Thoracic aorta (tissue), 2 donors: Measurements from ENCODE around the gene MPO. TPM values are rescaled to one million over a fixed set of nuclear protein-coding genes. Genes with fewer than 3 reads are reported as not detected.

Experiments
- ATAC-seq: fragments of 150-250 bp; one replicate; pipeline ENCODE4 v1.8.0; 2017; ENCODE audit warnings: low read depth; ENCODE audit not compliant: insufficient number of reproducible peaks, low FRiP score
- DNase-seq: peaks from one replicate; pipeline ENCODE4 v3.0.0-alpha.2; 2020; ENCODE audit warnings: low spot score
- H3K27ac ChIP-seq, 2 donors: fragments of 200-600 bp; sonication (generic); 1 replicate in 1 of 2; 2 replicates in 1 of 2; pipeline ENCODE4 v1.5.1; 2016; ENCODE audit warnings: mild to moderate bottlenecking in 2 of 2, moderate library complexity in 2 of 2
- H3K27me3 ChIP-seq: fragments of 200-600 bp; sonication (generic); replicated peaks from 2 replicates; pipeline ENCODE4 v1.6.0; 2016; ENCODE audit warnings: mild to moderate bottlenecking; ENCODE audit not compliant: insufficient read depth
- H3K36me3 ChIP-seq: fragments of 200-600 bp; sonication (generic); one replicate; pipeline ENCODE4 v1.5.1; 2016
- H3K4me1 ChIP-seq, 2 donors: fragments of 200-600 bp; sonication (generic); 1 replicate in 1 of 2; 2 replicates in 1 of 2; pipeline versions ENCODE4 v1.5.1 to v1.6.0; 2016; ENCODE audit warnings: low read depth in 2 of 2, mild to moderate bottlenecking in 1 of 2; ENCODE audit not compliant: control insufficient read depth in 1 of 2
- H3K4me3 ChIP-seq: fragments of 200-600 bp; sonication (generic); 2 replicates; pipeline ENCODE4 v1.5.1; 2016; ENCODE audit warnings: mild to moderate bottlenecking
- H3K9me3 ChIP-seq: fragments of 200-600 bp; sonication (generic); 2 replicates; pipeline ENCODE4 v1.5.1; 2016
- total RNA-seq, 2 donors: library from RNA; depleted of rRNA; stranded (reverse); fragments of >200 nt; gene quantifications; one replicate each; pipeline versions ENCODE4 v1.1.0 to v1.2.3, GENCODE V29; 2016
- TF ChIP-seq, protein P1 (sequence below): fragments of 200-600 bp; sonication (generic); IDR thresholded peaks from one replicate; pipeline ENCODE4 v1.5.1; 2019; ENCODE audit warnings: antibody characterized with exemption

MPO gene
- total RNA-seq, 2 donors from 2014 or later: 0.14 TPM; not detected in 1

DNA sequence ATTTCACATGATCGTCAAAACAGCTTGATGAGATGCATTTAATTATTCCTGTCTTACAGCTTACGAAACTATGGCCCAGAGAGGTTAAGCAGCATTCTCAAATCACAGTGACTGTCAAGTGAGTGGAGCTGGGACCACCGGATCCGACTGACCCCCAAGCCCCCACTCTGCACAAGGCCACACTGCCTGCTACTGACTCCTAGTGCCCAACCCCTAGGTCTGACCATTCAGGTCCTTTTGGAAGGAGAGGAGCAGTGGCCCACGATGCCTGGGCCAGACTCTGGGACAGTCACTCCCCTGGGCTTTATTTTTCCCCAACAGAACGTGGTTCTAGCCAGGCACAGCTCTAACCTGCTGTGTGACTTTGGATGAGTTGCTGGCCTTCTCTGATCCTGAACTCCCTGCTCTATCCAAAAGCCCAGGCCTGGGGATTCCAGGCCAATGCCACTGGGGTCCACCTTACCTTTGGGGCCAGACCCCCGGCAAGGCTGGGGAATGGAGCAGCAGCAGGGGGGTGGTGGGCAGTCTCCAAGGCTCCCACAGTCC lies 38.0 kb upstream of the MPO start:
- no peaks in the 10 kb centered on the region for H3K36me3 ChIP-seq
- no peak for DNase-seq
- TF ChIP-seq, protein P1, sequence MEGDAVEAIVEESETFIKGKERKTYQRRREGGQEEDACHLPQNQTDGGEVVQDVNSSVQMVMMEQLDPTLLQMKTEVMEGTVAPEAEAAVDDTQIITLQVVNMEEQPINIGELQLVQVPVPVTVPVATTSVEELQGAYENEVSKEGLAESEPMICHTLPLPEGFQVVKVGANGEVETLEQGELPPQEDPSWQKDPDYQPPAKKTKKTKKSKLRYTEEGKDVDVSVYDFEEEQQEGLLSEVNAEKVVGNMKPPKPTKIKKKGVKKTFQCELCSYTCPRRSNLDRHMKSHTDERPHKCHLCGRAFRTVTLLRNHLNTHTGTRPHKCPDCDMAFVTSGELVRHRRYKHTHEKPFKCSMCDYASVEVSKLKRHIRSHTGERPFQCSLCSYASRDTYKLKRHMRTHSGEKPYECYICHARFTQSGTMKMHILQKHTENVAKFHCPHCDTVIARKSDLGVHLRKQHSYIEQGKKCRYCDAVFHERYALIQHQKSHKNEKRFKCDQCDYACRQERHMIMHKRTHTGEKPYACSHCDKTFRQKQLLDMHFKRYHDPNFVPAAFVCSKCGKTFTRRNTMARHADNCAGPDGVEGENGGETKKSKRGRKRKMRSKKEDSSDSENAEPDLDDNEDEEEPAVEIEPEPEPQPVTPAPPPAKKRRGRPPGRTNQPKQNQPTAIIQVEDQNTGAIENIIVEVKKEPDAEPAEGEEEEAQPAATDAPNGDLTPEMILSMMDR: no peak

DNA sequence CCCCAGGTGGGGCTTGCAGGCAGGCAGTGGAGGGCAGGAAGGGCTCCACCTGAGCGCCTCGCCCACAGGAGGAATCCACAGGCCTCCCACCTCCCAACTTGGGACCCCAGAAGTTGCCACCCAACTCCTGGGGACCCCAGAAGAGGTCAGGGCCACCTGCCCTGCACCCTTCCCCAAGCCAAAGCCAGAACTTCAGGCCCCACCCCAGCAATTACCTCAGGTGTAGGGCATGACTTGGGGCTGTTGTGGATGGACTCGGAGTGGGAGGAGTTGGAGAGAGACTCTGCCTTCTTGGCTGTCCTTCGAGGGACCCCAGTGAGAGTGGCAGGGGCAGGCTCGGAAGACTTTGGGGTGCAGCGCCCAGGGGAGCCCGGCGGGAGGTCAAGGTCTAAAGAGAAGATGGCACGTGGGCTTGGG lies 37.3 kb upstream of the MPO start:
- ATAC-seq (no peak), DNase-seq (no peak)
- Histone ChIP-seq H3K9me3 (no peaks in the 10 kb centered on the region), H3K27me3 (no peaks in the 10 kb centered on the region), H3K27ac (no peak overlapping the region), H3K4me3 (no peak overlapping the region), H3K36me3 (no peaks in the 10 kb centered on the region), H3K4me1 (no peaks in the 10 kb centered on the region)
- TF ChIP-seq, protein P1: no peak

More for the DNA sequence above, 38.0 kb upstream of the MPO start:
- no peak overlapping the region for H3K27ac ChIP-seq
- ATAC-seq: no peak
- no peaks in the 10 kb centered on the region for H3K27me3 ChIP-seq
- H3K4me3 ChIP-seq: no peak overlapping the region
- peaks cover 0 to 6% of the 10 kb centered on the region in 2 donors for H3K4me1 ChIP-seq
- H3K9me3 ChIP-seq: no peaks in the 10 kb centered on the region

DNA sequence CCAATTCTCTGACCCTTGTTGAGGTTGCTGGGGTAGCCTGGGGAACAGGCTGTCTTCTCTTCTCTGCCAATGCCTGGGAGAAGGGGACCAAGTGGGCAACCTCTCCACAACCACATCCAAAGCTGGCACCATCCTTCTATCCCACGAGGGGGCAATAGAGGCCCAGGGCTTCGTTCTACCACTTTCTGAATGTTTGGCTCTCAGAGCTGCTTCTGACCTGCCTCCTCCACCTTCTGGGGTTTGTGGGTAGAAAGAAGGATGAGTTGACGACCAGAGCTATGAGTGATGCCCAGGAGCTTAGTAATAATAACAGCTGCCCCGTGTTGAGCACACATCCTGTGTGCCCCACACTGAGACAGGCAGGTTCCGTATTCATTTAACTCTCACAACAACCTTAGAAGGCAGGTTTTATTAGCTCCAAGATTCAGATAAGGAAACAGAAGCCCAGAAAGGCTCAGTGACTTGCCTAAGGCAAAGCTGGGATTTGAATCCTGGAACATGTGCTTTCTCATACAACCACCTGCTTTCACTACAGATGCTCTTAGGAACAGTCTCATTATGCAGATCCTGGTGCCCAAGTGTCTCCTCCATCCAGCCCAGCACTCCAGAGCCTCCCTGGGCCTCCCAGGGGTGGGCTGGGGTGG lies 36.8 kb upstream of the MPO start:
- ATAC-seq: no peak
- H3K27ac ChIP-seq: no peak overlapping the region
- H3K9me3 ChIP-seq: no peaks in the 10 kb centered on the region
- H3K4me3 ChIP-seq: no peak overlapping the region
- H3K4me1 ChIP-seq: no peaks in the 10 kb centered on the region
- no peak for DNase-seq
- TF ChIP-seq, protein P1: no peak
- no peaks in the 10 kb centered on the region for H3K27me3 ChIP-seq
- H3K36me3 ChIP-seq: no peaks in the 10 kb centered on the region

DNA sequence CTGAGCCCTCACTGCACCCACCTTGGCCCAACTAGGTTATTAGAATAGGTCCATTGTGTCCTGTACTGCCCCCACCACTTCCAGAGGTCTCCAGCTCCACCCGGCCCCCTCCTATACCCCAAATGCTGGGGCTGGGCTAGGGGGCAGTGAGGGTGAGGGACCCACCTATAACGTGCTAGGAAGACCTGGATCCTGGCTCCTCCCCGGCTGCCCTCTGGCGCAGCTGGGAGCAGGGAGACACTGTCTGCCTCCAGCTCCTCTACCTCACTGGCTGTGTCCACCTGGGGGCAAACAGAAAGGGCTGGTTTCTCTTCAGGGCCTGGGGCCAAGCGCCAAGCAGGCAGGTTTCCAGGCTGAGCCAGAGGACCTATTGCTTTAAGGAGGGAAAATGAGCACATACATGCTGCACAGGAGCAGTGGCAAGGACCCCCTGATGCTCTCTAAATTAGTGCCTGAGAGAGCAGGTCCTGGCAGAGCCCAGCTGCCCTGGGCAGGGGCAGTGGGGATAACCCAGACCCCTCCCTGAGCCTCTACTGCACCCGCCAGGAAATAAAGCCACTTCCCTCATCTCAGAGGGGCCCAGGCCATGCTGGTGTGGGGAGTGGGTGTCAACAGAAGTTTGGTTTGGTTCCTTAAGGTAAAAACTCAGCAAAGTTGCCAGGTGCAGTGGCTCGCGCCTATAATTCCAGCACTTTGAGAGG lies 35.7 kb upstream of the MPO start:
- H3K9me3 ChIP-seq: no peaks in the 10 kb centered on the region
- H3K27ac ChIP-seq: no peak overlapping the region
- H3K4me3 ChIP-seq: no peak overlapping the region
- H3K27me3 ChIP-seq: no peaks in the 10 kb centered on the region
- H3K4me1 ChIP-seq: no peaks in the 10 kb centered on the region
- DNase-seq: no peak
- H3K36me3 ChIP-seq: no peaks in the 10 kb centered on the region
- TF ChIP-seq, protein P1: no peak
- no peak for ATAC-seq

DNA sequence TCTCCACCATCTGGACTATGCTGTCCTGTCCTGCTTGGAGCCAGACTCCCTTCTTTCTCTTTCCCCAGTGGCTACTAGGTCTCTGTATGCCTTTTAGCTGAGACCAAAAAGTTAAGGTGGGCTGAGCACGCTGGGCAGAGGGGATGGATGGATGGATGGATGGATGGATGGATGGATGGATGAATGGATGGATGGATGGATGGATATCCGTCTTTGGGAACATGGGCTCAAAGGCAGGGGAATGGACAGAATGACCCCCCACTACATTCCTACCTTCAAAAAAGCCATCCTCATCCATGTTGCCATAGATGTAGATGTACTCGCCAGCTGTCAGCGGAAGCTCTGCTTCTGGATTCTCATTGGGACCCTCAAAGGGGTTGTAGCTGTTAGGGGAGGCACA lies 35.0 kb upstream of the MPO start:
- Histone ChIP-seq H3K4me3 (no peak overlapping the region), H3K36me3 (peaks cover 4% of the 10 kb centered on the region), H3K4me1 (no peaks in the 10 kb centered on the region), H3K9me3 (no peaks in the 10 kb centered on the region), H3K27me3 (no peaks in the 10 kb centered on the region), H3K27ac (no peak overlapping the region)
- ATAC-seq: no peak
- DNase-seq: no peak
- TF ChIP-seq, protein P1: no peak
